HG03520 (cell line): Measurements from ENCODE around the gene PROCA1.
"Not testable (repeated sequence)": the region's sequence is repeated elsewhere in the genome, so short reads cannot be mapped to it uniquely, and the experiment has no call there.

Experiments used
- ATAC-seq: cut with Tn5 transposase; IDR thresholded peaks from one replicate; pipeline ENCODE4 v1.9.1; 2021; ENCODE audit warnings: mild to moderate bottlenecking, moderate library complexity; ENCODE audit not compliant: unreplicated experiment

The PROCA1 gene

GRCh38 chr17:28682655-28683054, 29.0 kb downstream of the PROCA1 start:
- no peak for ATAC-seq

GRCh38 chr17:28675980-28676379, 35.7 kb downstream of the PROCA1 start:
- ATAC-seq = no peak

- no peak for ATAC-seq
Measured at GRCh38 chr17:28675490-28675889, 36.2 kb downstream of the PROCA1 start.

GRCh38 chr17:28669918-28670317, 41.8 kb downstream of the PROCA1 start:
- no peak for ATAC-seq

GRCh38 chr17:28667870-28668269, 43.8 kb downstream of the PROCA1 start:
- ATAC-seq = no peak

GRCh38 chr17:28665994-28666393, 45.7 kb downstream of the PROCA1 start:
- ATAC-seq = no peak

- no peak for ATAC-seq
Measured at GRCh38 chr17:28663723-28664122, 48.0 kb downstream of the PROCA1 start.

GRCh38 chr17:28662527-28662829, 49.2 kb downstream of the PROCA1 start:
- ATAC-seq = no peak

- peak; percentile 67 for ATAC-seq
Measured at GRCh38 chr17:28661635-28662526, 49.8 kb downstream of the PROCA1 start, which contains the start of the genes SDF2 and SUPT6H. TSS of gene SDF2 (minus strand) at chr17:28661906. CDS start at chr17:28661876, 30 bp downstream. TSS of gene SUPT6H (plus strand) at chr17:28662205. CDS start at chr17:28673402, 11,197 bp downstream.

GRCh38 chr17:28659497-28659881, 52.2 kb downstream of the PROCA1 start:
- ATAC-seq = not testable (repeated sequence)

- ATAC-seq = not testable (repeated sequence)
Measured at GRCh38 chr17:28658766-28659496, 52.8 kb downstream of the PROCA1 start.

GRCh38 chr17:28658342-28658741, 53.3 kb downstream of the PROCA1 start:
- ATAC-seq = not testable (repeated sequence)

GRCh38 chr17:28657756-28658155, 53.9 kb downstream of the PROCA1 start:
- no peak for ATAC-seq

- no peak for ATAC-seq
Measured at GRCh38 chr17:28655160-28655559, 56.5 kb downstream of the PROCA1 start.
